GM23338 (cell line): ENCODE data around the gene ATP2A3.

Source experiments
- EZH2 ChIP-seq: fragments of 200-600 bp; sonication (generic); IDR thresholded peaks from one replicate; pipeline ENCODE4 v1.8.0; 2017; ENCODE audit warnings: antibody characterized with exemption, mild to moderate bottlenecking, low read depth; ENCODE audit not compliant: unreplicated experiment
- EZH2phosphoT487 ChIP-seq: fragments of 200-600 bp; sonication (generic); IDR thresholded peaks from one replicate; pipeline ENCODE4 v1.8.1; 2018; ENCODE audit warnings: antibody characterized with exemption; ENCODE audit not compliant: unreplicated experiment
- POLR2AphosphoS5 ChIP-seq: IDR thresholded peaks from 2 replicates; pipeline ENCODE4 v1.6.1; 2016; ENCODE audit warnings: antibody characterized with exemption, low read depth
- TF ChIP-seq, protein P1 (sequence below), 2 experiments: fragments of 200-600 bp in 1 of 2; sonication (generic) in 1 of 2; conservative IDR thresholded peaks; 2 replicates each; pipeline versions ENCODE4 v1.5.1 to v1.6.1; 2016 to 2017; ENCODE audit warnings: antibody characterized with exemption in 2 of 2, low read depth in 2 of 2, mild to moderate bottlenecking in 2 of 2, moderate library complexity in 1 of 2

DNA sequence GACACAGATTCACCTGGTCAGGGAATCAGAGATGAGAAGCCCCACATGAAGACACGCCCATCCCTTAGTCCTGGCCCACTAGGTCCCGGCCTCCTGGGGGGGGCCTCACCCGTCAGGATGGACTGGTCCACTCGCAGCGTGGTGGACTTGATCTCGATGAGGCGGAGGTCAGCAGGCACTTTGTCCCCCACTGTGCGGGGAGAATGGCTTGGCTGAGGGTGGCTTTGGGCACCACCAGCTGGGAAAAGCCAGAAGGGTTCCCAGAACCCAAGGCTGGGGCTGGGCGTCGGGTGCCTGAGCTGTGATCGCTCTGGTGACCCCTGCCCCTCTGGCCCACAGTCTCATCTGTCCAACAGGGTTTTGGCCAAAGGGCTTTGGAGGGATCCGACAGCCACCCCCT lies 13.7 kb downstream of the ATP2A3 start:
- TF ChIP-seq, protein P1, sequence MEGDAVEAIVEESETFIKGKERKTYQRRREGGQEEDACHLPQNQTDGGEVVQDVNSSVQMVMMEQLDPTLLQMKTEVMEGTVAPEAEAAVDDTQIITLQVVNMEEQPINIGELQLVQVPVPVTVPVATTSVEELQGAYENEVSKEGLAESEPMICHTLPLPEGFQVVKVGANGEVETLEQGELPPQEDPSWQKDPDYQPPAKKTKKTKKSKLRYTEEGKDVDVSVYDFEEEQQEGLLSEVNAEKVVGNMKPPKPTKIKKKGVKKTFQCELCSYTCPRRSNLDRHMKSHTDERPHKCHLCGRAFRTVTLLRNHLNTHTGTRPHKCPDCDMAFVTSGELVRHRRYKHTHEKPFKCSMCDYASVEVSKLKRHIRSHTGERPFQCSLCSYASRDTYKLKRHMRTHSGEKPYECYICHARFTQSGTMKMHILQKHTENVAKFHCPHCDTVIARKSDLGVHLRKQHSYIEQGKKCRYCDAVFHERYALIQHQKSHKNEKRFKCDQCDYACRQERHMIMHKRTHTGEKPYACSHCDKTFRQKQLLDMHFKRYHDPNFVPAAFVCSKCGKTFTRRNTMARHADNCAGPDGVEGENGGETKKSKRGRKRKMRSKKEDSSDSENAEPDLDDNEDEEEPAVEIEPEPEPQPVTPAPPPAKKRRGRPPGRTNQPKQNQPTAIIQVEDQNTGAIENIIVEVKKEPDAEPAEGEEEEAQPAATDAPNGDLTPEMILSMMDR (conservative IDR thresholded peaks at IDR 0.05; ENCODE audit: low read depth in 2 of 2): no peak
- TF ChIP-seq POLR2AphosphoS5 (no peak), EZH2phosphoT487 (no peak), EZH2 (no peak)
